Measurements from ENCODE around the gene SCAF8.

Gene SCAF8

DNA sequence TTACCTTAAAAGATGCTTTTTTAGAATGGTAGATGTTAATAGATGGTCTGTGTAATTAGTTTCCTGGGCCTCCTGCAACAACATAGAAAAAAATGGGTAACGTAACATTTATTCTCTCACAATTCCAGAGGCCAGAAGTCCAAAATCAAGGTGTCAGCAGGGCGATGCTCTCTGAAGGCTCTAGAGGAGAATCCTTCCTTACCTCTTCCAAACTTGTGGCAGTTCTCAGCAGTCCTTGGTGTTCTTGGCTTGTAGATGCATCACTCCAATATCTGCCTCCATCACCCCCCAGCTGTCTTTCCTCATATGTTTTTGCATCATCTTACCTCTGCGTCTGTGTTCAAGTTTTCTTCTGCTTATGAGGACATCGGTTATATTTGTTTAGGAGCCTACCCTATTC lies 107.9 kb downstream of the SCAF8 start:
- no peak for DNase-seq

- no peak for DNase-seq
Observed at GRCh38 chr6:154842833-154843232, 109.6 kb downstream of the SCAF8 start.

GRCh38 chr6:154847318-154847717 lies 114.1 kb downstream of the SCAF8 start:
- DNase-seq, result no peak

- peak; percentile 88 for DNase-seq
Observed at GRCh38 chr6:154848580-154848979, 115.4 kb downstream of the SCAF8 start.

- DNase-seq, result no peak
Observed at GRCh38 chr6:154849475-154849874, 116.3 kb downstream of the SCAF8 start.

GRCh38 chr6:154852687-154853086 lies 119.5 kb downstream of the SCAF8 start:
- DNase-seq, result no peak

DNA sequence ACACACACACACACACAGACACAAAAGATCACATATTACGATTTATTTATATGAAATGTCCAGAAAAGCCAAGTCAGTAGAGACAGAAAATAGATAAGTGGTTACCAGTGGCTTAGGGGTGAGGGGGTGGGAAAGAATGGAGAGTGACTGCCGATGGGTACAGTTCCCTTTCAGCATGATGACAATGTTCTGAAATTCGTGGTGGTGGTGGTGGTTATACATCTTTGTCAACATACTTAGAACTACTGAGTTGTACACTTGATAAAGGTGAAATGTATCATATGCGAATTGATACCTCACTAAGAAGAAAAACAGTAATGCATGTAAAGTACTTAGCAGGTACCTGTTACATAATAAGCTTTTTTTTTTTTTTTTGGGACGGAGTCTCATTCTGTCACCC lies 124.3 kb downstream of the SCAF8 start:
- no peak for DNase-seq

DNA sequence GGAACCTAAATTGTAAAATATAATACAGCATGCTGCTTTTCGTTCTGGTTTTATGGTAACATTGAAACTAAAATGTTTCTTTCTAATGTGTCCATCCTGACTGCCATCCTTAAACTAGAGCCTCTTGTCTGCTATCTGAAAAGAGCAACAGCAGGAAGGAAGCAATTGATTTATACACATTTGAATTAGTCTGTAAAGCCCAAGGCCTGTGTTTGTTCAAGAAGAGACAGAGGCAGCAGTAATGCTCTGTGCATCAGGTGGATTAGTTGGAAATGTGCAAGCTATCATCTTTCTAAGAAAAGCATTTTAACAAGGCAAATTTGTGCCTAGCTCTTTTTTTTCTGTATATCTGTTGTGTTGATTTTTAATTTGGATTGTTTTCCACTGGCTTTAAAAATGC lies 128.6 kb downstream of the SCAF8 start:
- DNase-seq, result no peak

- no peak for DNase-seq
Observed at GRCh38 chr6:154862536-154862935, 129.3 kb downstream of the SCAF8 start.

GRCh38 chr6:154864066-154864430 lies 130.8 kb downstream of the SCAF8 start:
- DNase-seq, result no peak

- no peak for DNase-seq
Observed at GRCh38 chr6:154865291-154865690, 132.1 kb downstream of the SCAF8 start.

DNA sequence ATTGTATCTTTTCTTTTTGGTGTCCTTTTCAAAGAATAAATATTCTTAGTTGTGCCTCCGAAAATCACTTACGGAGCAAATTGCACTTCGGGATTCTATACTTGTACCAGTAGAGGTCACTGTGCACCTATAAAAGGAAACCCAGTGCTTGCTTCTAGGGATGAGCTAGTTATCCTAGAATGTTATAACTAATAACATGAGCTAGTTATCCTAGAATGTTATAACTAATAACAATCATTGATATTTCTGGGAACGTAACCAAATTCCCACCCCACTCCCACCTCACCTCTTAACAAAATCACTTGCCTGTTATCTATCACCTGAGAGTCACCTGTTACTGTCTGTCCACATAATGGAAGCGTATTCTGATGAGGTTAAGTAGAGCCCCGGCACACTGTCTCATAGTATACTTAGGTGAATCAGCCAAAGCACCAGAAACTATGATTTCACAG lies 135.0 kb downstream of the SCAF8 start:
- no peak for DNase-seq

DNA sequence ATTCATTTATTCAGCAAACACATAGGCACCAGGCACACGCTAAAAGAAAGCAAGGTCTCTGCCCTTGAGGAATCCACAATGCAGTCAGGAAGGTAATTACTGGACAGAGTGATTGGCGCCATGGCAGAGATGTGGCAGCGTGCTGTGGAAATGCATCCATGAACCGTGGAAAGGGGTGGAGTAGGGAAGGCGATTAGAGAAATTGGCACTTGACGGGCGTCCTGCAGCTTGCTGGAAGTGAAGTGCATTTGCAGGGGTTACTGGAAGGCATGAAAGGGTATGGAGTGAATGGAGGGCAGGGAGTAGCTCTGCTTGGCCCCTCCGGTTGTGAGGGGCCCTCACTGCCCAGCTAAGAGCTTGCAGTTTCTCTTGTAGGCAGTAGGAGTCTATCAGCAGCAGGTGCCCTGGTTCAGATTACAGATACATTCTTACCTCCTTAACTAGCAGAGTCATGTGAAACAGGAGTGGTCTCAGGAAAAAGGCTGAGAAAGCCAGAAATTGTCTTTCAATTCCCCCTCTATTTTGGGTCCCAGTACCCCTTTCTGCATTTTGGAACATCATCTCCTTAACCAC lies 139.4 kb downstream of the SCAF8 start:
- DNase-seq, result peak; percentile 73

GRCh38 chr6:154873546-154873945 lies 140.3 kb downstream of the SCAF8 start:
- DNase-seq, result no peak

GRCh38 chr6:154874773-154875592 lies 141.8 kb downstream of the SCAF8 start:
- DNase-seq, result no peak

DNA sequence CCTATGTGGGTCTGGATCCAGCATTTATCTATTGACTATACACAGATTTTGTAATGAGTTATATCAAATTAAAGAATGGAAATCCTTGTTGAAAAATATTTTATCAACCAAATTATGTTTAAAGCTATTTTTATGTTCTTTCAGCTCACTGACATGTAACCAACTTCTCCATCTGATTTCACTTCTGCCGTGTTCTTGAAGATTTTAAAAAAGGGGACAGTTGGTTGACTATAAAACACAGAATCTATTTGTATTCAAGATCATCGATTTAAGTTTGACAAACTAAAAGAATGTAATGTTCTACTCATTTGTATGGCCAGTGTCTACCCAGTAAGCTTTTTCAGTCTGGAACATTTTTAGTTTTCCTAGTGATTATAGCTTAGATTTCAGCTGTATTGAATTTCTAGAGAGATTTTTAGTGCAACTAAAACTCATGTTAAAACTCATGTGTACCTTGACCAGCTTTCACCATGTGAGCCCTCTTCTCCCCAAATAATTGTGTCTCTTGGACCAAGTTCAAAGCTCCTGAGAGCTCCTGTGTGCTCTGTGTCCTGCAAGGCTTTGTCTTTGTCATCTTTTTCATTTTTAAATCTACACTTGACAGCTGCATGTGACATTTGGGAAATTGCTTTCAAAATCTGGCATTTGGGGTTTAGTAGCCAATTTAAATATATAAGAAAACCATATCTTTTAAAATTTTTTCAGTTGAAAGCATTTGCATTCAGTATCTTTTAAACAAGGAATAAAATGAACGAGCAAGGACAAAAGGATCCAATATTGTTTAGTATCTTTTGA lies 143.5 kb downstream of the SCAF8 start:
- DNase-seq, result no peak

DNA sequence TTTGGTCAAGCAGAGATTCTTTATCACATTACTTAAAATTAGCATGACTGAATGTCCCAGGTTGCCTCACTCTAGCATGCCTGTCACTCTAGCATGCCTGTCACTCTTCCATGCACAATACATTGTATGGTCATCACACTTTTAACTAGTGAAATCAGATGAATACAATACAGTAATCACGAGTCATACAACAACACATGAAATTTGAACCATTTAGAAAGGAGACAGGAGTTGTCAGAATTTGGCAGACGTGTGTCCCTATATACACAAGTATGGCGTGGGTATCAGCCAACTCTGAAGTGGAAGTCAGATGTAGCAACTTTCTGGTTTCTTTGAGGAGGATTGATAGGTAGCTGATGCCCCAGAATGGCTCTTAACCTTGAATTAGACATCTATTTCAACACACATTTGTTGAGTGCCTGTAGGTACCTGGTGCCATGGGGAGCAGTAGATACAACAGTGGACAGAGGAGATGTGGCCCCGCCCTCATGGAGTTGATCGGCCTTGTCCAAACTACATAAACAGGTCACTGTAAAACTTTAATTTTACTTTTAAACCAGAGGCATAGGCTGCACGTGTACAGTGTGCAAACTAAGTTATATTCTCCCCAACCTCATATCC lies 145.8 kb downstream of the SCAF8 start:
- DNase-seq, result no peak

DNA sequence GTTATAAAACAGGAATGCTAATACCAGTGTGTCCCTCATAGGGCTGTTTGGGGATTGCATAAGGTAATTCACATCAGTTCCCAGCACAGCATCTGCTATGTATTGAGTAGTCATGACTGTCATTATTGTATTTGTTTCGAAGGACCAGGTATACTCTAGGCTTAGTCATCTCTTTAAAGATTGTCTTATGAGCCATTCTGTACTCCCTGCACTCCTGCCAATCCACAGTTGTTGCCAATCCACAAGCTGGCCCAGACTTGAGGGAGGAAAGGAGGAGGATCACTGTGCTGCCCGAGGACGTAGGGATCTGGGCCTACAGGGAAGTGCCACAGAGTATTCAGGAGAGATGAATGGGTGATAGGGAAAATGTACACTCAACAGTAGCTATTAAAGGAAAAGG lies 148.9 kb downstream of the SCAF8 start:
- DNase-seq, result no peak
